Lower lobe of right lung (tissue), 2 donors: ENCODE measurements around the gene FRG2. TPM values are rescaled to one million over a fixed set of nuclear protein-coding genes. Genes with fewer than 3 reads are reported as not detected.
"Not testable (repeated sequence)": the region's sequence is repeated elsewhere in the genome, so short reads cannot be mapped to it uniquely, and the experiment has no call there.

Experiments
- ATAC-seq, 2 donors: fragments of 200-7000 bp; cut with Tn5 transposase; one replicate each; pipeline ENCODE4 v1.9.1; 2020 to 2022; ENCODE audit warnings: mild to moderate bottlenecking in 2 of 2, moderate library complexity in 2 of 2
- DNase-seq: peaks from one replicate; pipeline ENCODE4 v3.0.0-alpha.2; 2020
- H3K27ac ChIP-seq: fragments of 200-600 bp; one replicate; pipeline ENCODE4 v1.8.0; 2022
- H3K27me3 ChIP-seq: fragments of 200-600 bp; one replicate; pipeline ENCODE4 v1.8.0; 2022; ENCODE audit warnings: low read depth
- H3K36me3 ChIP-seq: fragments of 200-600 bp; one replicate; pipeline ENCODE4 v1.8.0; 2022; ENCODE audit warnings: mild to moderate bottlenecking
- H3K4me1 ChIP-seq: fragments of 200-600 bp; one replicate; pipeline ENCODE4 v1.8.0; 2022
- H3K4me3 ChIP-seq: fragments of 200-600 bp; one replicate; pipeline ENCODE4 v1.8.0; 2022; ENCODE audit warnings: mild to moderate bottlenecking
- H3K9me3 ChIP-seq: fragments of 200-600 bp; one replicate; pipeline ENCODE4 v1.8.0; 2022
- intact Hi-C: fragments of 100-400 bp; cut with DNase I; formaldehyde crosslinking; loops from one replicate; pipeline ENCODE4 v1.11.0; 2022
- total RNA-seq: library from RNA; stranded (reverse); fragmentation: NEBNext Ultra II Directional; extraction: Animal tissue kit (Norgen Biotek cat#: 25700); gene quantifications from one replicate; pipeline ENCODE4 v1.2.1, GENCODE V29; 2021
- TF ChIP-seq, protein P1 (sequence below): fragments of 200-600 bp; IDR thresholded peaks from one replicate; pipeline ENCODE4 v1.8.0; 2022; ENCODE audit warnings: antibody characterized with exemption, mild to moderate bottlenecking
- donor health status: DM: no; HTN: yes; CAD: no; lungs with severe emphysema.

FRG2 gene
- total RNA-seq, 1 donor from 2014 or later, result not detected

DNA sequence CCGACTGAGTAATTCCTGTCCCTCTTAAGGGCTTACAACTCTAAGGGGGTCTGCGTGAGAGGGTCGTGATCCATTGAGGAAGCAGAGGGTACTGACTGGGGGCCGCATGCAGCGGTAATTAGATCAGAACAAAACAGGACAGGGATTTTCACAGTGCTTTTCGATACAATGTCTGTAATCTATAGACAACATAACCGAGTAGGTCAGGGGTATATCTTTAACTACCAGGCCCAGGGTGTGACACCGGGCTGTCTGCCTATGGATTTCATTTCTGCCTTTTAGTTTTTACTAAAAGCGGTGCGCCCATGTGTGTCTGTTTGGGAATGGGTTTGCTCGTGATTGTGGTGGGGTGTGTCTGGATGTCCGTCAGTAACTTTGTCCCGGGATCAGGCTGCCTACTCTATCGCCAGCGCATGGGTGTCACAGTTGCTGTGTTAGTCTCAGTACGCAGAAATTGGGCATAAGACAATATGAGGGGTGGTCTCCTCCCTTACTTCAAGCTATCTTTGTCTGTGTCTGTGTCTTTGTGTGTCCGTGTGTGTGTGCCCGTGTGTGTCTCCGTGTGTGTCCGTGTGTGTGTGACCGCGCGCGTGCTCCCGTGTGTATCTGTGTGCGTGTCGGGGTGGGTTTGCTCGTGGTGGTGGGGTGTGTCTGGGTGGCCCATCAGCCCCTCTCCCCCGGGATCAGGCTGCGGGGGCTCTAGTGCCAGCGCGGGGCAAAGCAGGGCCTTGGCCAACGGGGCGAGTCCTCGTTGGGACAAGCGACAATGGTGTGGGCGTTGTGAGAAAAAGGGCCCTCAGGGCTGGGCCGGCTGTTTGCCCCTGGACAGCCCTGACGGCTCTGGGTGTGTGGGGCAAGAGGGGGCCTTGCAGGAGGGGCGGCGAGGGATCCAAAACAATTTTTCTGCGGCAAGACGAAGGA lies 10.4 kb downstream of the FRG2 start:
- no peaks in the 10 kb centered on the region for H3K36me3 ChIP-seq
- TF ChIP-seq, protein P1, sequence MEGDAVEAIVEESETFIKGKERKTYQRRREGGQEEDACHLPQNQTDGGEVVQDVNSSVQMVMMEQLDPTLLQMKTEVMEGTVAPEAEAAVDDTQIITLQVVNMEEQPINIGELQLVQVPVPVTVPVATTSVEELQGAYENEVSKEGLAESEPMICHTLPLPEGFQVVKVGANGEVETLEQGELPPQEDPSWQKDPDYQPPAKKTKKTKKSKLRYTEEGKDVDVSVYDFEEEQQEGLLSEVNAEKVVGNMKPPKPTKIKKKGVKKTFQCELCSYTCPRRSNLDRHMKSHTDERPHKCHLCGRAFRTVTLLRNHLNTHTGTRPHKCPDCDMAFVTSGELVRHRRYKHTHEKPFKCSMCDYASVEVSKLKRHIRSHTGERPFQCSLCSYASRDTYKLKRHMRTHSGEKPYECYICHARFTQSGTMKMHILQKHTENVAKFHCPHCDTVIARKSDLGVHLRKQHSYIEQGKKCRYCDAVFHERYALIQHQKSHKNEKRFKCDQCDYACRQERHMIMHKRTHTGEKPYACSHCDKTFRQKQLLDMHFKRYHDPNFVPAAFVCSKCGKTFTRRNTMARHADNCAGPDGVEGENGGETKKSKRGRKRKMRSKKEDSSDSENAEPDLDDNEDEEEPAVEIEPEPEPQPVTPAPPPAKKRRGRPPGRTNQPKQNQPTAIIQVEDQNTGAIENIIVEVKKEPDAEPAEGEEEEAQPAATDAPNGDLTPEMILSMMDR, result no peak
- ATAC-seq (peak in 1 of 2 donors; percentile 5), DNase-seq (no peak)
- no peaks in the 10 kb centered on the region for H3K9me3 ChIP-seq
- H3K4me3 ChIP-seq, result no peak overlapping the region
- no peak overlapping the region for H3K27ac ChIP-seq
- intact Hi-C loops, result no loop called here
- H3K27me3 ChIP-seq, result peaks cover 71% of the 10 kb centered on the region
- peaks cover 13% of the 10 kb centered on the region for H3K4me1 ChIP-seq

DNA sequence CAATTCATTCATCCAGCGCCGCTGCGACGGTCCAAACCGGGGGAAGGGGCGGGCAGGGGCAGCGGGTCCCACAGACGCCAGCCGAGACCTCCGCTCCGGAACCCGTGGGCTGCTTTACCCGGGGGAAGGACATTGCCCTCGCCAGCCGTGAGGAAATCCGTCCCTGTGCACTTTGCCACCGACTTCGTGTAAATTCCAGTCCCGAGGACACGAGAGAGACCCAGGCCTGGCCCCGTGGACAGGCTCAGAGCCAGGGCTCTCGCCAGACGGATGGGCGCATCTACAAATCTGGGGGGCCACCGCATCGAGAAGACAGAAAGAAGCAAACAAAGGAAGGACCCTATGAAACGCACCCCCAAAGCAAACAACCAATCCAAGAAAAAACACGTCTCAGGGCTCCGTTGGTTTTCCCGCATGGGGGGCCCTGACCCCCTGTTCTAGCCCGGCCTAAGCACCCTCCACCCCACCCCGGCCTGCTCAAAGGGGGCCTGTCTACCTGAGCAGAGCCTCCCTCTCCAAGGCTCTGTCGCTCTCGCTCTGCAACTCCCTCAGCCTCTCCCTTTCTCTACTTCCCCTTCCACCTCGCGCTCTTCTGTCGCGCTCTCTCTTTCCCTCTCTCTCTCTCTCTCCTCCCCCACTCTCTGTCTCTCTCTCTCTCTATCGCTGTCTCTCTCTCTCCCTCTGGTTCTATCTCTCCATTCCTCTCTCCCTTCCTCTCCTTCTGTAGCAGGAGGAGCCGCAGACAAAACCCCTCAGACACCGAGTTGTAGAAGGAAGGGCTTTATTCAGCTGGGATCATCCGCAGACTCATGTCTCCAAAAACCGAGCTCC lies 11.3 kb downstream of the FRG2 start:
- no peaks in the 10 kb centered on the region for H3K9me3 ChIP-seq
- H3K36me3 ChIP-seq, result no peaks in the 10 kb centered on the region
- H3K27me3 ChIP-seq, result peaks cover 62% of the 10 kb centered on the region
- no peak for DNase-seq
- peaks cover 7% of the 10 kb centered on the region for H3K4me1 ChIP-seq
- TF ChIP-seq, protein P1, result no peak
- no peak overlapping the region for H3K4me3 ChIP-seq
- H3K27ac ChIP-seq, result no peak overlapping the region
- intact Hi-C loops, result no loop called here
- ATAC-seq, result no peak

DNA sequence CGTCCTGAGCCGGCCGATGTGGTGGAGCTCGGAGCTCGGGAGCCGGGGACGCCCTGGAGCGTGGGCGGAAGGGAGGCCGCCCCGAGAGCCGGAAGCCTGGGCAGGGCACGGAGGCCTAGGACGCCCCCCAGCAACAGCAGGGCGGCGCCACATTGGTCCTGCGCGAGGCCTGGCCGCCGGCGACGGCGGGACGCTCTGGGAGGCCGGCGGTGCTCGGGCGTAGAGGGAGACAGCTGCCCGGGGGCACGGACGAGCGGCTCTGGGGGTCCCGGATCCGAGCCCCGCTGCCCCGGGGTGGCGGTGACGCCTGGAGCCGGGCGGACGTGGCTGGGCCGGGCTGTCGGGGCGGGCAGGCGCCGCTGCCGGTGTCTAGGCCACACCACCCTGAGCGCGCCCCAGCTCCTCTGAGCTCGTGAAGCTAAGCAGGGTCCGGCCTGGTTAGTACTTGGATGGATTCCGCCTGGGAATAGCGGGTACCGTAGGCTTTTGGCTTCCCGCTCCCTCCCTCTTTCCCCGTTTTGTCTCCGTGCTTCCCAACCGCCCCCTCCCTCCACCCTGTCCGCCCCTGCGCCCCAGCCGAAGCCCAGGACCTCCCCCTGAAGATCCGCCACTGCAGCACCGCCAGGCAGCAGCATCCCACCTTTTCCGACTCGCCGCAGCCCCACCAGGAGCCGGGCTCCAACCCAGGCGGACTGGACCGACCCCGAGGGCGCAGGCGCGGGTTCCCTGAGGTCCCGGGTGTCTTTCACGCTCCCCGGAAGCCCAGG lies 12.1 kb downstream of the FRG2 start:
- Histone ChIP-seq H3K27me3 (peaks cover 55% of the 10 kb centered on the region), H3K27ac (no peak overlapping the region), H3K9me3 (no peaks in the 10 kb centered on the region), H3K36me3 (no peaks in the 10 kb centered on the region), H3K4me1 (peaks cover 6% of the 10 kb centered on the region), H3K4me3 (peak overlapping the region; percentile 28)
- TF ChIP-seq, protein P1, result no peak
- intact Hi-C loops, result no loop called here
- ATAC-seq (peak; percentile 45 to 66), DNase-seq (peak; percentile 45)

DNA sequence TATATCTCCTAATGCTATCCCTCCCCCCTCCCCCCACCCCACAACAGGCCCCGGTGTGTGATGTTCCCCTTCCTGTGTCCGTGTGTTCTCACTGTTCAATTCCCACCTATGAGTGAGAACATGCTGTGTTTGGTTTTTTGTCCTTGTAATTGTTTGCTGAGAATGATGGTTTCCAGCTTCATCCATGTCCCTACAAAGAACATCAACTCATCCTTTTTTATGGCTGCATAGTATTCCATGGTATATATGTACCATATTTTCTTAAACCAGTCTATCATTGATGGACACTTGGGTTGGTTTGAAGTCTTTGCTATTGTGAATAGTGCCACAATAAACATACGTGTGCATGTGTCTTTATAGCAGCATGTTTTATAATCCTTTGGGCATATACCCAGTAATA lies 37.1 kb downstream of the FRG2 start:
- DNase-seq, H3K27ac ChIP-seq, H3K4me3 ChIP-seq, H3K4me1 ChIP-seq, H3K36me3 ChIP-seq, H3K9me3 ChIP-seq, H3K27me3 ChIP-seq, intact Hi-C loops, ATAC-seq: not testable (repeated sequence)

DNA sequence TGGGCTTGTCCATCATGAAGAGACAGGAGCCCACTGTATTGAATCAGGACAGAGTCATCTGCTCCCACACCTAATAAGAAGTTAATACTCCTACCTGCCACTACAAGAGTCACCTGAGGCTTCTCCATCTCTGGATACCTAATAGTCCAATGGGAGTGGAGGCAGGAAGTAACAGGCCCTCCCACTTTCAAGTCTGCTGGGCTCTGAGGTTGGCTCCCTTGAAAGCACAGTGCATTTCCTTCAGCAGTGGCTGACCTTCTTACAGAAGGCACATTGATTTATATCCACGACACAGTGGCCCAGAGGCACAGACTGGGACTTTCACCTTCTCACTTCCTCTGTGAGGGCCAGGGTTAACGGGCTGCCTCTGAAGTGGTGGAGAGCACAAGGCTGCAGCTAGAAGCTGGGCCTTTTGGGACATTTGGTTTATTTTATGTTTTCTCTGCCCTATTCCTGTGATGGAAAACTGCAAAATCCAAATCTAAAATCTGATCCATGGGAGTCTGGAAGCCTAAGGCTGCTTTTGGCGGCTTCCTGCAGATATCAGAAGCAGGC lies 38.1 kb downstream of the FRG2 start:
- H3K27ac ChIP-seq, result no peak overlapping the region
- TF ChIP-seq, protein P1, result no peak
- no peak for DNase-seq
- H3K27me3 ChIP-seq, result no peaks in the 10 kb centered on the region
- H3K4me3 ChIP-seq, result no peak overlapping the region
- ATAC-seq, result no peak
- H3K9me3 ChIP-seq, result no peaks in the 10 kb centered on the region
- intact Hi-C loops, result no loop called here
- no peaks in the 10 kb centered on the region for H3K4me1 ChIP-seq
- H3K36me3 ChIP-seq, result no peaks in the 10 kb centered on the region

DNA sequence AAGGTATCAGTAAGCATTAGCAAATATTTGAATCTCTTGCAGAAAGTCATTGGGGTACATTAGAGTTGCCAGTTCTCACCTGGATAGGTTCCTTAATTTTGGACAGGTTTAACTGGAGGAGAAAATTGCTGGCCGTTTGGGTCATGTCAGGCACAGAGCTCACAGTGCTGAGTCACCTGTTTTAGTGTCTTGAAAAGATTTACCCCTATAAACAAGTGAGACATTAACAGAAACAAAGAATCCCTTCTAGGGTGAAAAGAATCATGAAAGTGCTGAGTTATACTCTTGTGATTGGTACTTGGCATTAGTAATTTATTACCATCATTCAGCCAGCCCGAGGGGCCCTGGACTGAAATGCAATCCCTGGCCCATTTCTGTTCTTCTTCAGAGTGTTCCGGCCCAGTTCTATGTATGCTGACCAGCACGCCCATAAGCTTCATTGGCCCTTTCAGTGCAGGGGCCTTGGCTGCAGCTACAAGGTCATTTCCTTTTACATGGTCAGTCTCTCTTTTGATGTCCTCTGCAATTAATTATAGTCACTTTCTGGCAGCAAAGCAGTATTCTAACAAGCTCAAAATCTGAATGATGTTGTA lies 41.3 kb downstream of the FRG2 start:
- ATAC-seq, H3K27me3 ChIP-seq, H3K36me3 ChIP-seq, H3K4me1 ChIP-seq, DNase-seq, H3K4me3 ChIP-seq, H3K9me3 ChIP-seq, H3K27ac ChIP-seq, intact Hi-C loops: not testable (repeated sequence)

DNA sequence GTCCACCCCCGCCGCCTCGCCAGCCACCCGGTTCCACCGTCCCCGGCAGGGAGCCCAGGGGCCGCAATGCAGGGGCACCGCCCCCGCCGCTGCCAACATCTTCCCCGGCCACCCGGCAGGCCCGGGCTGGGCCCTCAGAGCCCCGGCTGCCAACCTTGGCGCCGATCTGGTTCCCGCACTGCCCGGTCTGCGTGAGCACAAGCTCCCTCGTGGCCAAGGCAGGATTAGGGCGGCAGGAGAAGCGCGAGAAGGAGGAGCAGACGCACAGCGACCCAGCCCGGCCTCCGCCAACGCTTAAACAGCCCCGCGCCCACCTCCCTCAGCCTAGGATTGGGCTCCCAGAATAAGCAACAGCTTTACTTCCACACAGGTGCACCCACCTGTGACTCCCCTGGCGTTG lies 42.4 kb downstream of the FRG2 start:
- not testable (repeated sequence) for ATAC-seq

DNA sequence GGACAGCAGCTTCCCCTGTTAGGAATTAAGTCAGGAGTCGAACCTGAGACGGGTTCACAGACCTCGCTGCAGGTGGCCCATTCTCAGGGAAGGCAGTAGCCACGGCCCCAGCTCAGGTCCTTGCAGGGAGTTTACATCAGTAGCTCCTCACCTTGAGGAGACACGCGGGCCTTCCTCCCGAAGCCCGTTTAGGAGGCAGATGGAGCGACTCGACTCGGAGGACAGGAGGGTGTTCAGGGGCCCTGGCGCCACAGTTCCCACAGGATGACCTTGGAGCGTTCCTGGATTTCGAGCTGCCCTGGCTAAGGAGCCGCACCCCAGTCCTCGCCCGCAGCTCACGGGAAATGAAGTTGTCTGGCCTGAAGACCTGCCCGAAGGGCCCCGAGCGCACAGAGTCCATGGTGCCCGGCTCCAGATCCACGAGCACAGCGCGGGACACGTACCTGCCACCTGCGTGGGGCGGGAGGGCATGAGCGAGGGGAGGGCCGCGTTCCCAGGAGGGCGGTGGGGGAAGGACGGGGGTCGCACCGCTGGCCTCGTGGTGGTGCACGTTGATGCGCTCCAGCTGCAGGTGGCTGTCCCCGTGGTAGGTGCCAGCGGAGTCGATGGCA lies 43.0 kb downstream of the FRG2 start:
- H3K9me3 ChIP-seq, intact Hi-C loops, H3K27me3 ChIP-seq, H3K4me1 ChIP-seq, H3K27ac ChIP-seq, ATAC-seq, H3K4me3 ChIP-seq, DNase-seq, H3K36me3 ChIP-seq: not testable (repeated sequence)

More for the DNA sequence above, 42.4 kb downstream of the FRG2 start:
- H3K27ac ChIP-seq, H3K9me3 ChIP-seq, H3K36me3 ChIP-seq, DNase-seq, H3K4me1 ChIP-seq, H3K27me3 ChIP-seq, H3K4me3 ChIP-seq, intact Hi-C loops: not testable (repeated sequence)
